ENCODE measurements around the gene RPN1. TPM values are rescaled to one million over a fixed set of nuclear protein-coding genes. Genes with fewer than 3 reads are reported as not detected.
A peak's percentile ranks its signal among the peaks of the same experiment; 100 is the strongest.

Gene RPN1
- total and polyA plus RNA-seq, 2 of the 13 experiments (the other 11 are each of a cell fraction or from before 2014, with no cell fraction given), result 290 to 342 TPM

- TF ChIP-seq, protein P1, sequence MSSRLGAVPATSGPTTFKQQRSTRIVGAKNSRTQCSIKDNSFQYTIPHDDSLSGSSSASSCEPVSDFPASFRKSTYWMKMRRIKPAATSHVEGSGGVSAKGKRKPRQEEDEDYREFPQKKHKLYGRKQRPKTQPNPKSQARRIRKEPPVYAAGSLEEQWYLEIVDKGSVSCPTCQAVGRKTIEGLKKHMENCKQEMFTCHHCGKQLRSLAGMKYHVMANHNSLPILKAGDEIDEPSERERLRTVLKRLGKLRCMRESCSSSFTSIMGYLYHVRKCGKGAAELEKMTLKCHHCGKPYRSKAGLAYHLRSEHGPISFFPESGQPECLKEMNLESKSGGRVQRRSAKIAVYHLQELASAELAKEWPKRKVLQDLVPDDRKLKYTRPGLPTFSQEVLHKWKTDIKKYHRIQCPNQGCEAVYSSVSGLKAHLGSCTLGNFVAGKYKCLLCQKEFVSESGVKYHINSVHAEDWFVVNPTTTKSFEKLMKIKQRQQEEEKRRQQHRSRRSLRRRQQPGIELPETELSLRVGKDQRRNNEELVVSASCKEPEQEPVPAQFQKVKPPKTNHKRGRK (CRISPR knock-in tag; IDR thresholded peaks at IDR 0.05), result no peak
- TF ChIP-seq SMAD9 (CRISPR knock-in tag; IDR thresholded peaks at IDR 0.05) (no peak), FOXO4 (CRISPR knock-in tag; conservative IDR thresholded peaks at IDR 0.05) (no peak), ZNF335 (CRISPR knock-in tag; IDR thresholded peaks at IDR 0.05) (peak; percentile 99), KDM5A (IDR thresholded peaks at IDR 0.05; ENCODE audit: borderline replicate concordance, low read length) (peak; percentile 69), ZNF614 (CRISPR knock-in tag; IDR thresholded peaks at IDR 0.05; ENCODE audit: borderline replicate concordance) (peak; percentile 60; the same call in 1 of the 2 replicates), ZFP82 (CRISPR knock-in tag; IDR thresholded peaks at IDR 0.05; ENCODE audit: borderline replicate concordance) (no peak), DRAP1 (CRISPR knock-in tag; IDR thresholded peaks at IDR 0.05) (peak; percentile 68), ZNF674 (CRISPR knock-in tag; IDR thresholded peaks at IDR 0.05; ENCODE audit: low read depth) (peak; percentile 42; the same call in 1 of the 2 replicates), ELF1 (CRISPR knock-in tag; IDR thresholded peaks at IDR 0.05) (peak; percentile 72), IRX3 (CRISPR knock-in tag; IDR thresholded peaks at IDR 0.05; ENCODE audit: borderline replicate concordance, low read depth) (no peak), SRY (CRISPR knock-in tag; IDR thresholded peaks at IDR 0.05) (0 out of 2 replicates have a peak, but pooled peaks have one; percentile 67), ZMYM3 (CRISPR knock-in tag; IDR thresholded peaks at IDR 0.05) (no peak), SKI (IDR thresholded peaks at IDR 0.05; ENCODE audit: partially characterized antibody) (no peak), PHF5A (CRISPR knock-in tag; IDR thresholded peaks at IDR 0.05; ENCODE audit: low read depth, unreplicated experiment) (peak; percentile 62), NFATC3 (CRISPR knock-in tag; IDR thresholded peaks at IDR 0.05) (no peak), GFI1 (CRISPR knock-in tag; IDR thresholded peaks at IDR 0.05; ENCODE audit: borderline replicate concordance) (0 out of 2 replicates have a peak, but pooled peaks have one; percentile 40), SIX1 (CRISPR knock-in tag; IDR thresholded peaks at IDR 0.05; ENCODE audit: borderline replicate concordance) (no peak; the same call in 1 of the 2 replicates), ISX (CRISPR knock-in tag; conservative IDR thresholded peaks at IDR 0.05) (no peak), ZFP90 (CRISPR knock-in tag; IDR thresholded peaks at IDR 0.05; ENCODE audit: borderline replicate concordance) (no peak; the same call in 1 of the 2 replicates), BORCS8-MEF2B (CRISPR knock-in tag; IDR thresholded peaks at IDR 0.05) (peak; percentile 77; the same call in 1 of the 2 replicates)
- TF ChIP-seq, protein P2, sequence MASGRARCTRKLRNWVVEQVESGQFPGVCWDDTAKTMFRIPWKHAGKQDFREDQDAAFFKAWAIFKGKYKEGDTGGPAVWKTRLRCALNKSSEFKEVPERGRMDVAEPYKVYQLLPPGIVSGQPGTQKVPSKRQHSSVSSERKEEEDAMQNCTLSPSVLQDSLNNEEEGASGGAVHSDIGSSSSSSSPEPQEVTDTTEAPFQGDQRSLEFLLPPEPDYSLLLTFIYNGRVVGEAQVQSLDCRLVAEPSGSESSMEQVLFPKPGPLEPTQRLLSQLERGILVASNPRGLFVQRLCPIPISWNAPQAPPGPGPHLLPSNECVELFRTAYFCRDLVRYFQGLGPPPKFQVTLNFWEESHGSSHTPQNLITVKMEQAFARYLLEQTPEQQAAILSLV (CRISPR knock-in tag; IDR thresholded peaks at IDR 0.05; ENCODE audit: borderline replicate concordance), result 0 out of 2 replicates have a peak, but pooled peaks have one; percentile 28
- TF ChIP-seq, protein P3, sequence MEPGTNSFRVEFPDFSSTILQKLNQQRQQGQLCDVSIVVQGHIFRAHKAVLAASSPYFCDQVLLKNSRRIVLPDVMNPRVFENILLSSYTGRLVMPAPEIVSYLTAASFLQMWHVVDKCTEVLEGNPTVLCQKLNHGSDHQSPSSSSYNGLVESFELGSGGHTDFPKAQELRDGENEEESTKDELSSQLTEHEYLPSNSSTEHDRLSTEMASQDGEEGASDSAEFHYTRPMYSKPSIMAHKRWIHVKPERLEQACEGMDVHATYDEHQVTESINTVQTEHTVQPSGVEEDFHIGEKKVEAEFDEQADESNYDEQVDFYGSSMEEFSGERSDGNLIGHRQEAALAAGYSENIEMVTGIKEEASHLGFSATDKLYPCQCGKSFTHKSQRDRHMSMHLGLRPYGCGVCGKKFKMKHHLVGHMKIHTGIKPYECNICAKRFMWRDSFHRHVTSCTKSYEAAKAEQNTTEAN (CRISPR knock-in tag; conservative IDR thresholded peaks at IDR 0.05), result no peak
Measured at GRCh38 chr3:128650096-128651050, at the start of gene RPN1 (continued).

Measured in HepG2 (cell line).